Measurements from ENCODE around the gene TMEM88. TPM values are rescaled to one million over a fixed set of nuclear protein-coding genes. Genes with fewer than 3 reads are reported as not detected.

The TMEM88 gene
- total and polyA plus RNA-seq, 2 of the 8 experiments (the other 6 are each of a cell fraction or from before 2014, with no cell fraction given), result 0.69 to 8.8 TPM

GRCh38 chr17:7840441-7840840 lies 14.4 kb upstream of the TMEM88 start:
- POLR2A ChIA-PET (ENCODE audit: partially characterized antibody), result interaction anchor here (0.8 to 5.2 kb wide), 3 partner anchors 9 to 16 kb away, joined by 3 to 34 read pairs (median 5); partner anchors contain the start of genes NAA38 and TMEM88
- no peak overlapping the region for H3K4me3 ChIP-seq (ENCODE audit: extremely low read depth in 1 of 4, insufficient read depth in 2 of 4, low read depth in 3 of 4, low read length in 4 of 4)
- no peak overlapping the region for H4K5ac ChIP-seq (ENCODE audit: insufficient read length, low read depth, low read length)
- no peaks in the 10 kb centered on the region for H3K9me3 ChIP-seq (ENCODE audit: insufficient read depth in 2 of 2, low read depth in 1 of 2, low read length in 1 of 2)
- H3K27me3 ChIP-seq (replicated peaks in 1 of 4; ENCODE audit: control insufficient read depth in 3 of 4, extremely low read depth in 1 of 4, insufficient read depth in 3 of 4, low read length in 3 of 4), result peaks cover 18 to 51% (median 44%) of the 10 kb centered on the region in 4 experiments
- H3K36me3 ChIP-seq (ENCODE audit: control insufficient read depth in 2 of 4, insufficient read depth in 4 of 4, low read length in 3 of 4), result no peaks in the 10 kb centered on the region
- H4K20me1 ChIP-seq (replicated peaks in 1 of 2; ENCODE audit: control insufficient read depth in 1 of 2, insufficient read depth in 2 of 2, low read length in 2 of 2), result peaks cover 8 to 37% of the 10 kb centered on the region in 2 experiments
- H3K23ac ChIP-seq (ENCODE audit: insufficient read length), result no peak overlapping the region
- FAIRE-seq (no peak), DNase-seq (ENCODE audit: low read depth in 1 of 2, low spot score in 2 of 2) (no peak)
- H3K79me2 ChIP-seq (ENCODE audit: control insufficient read depth in 1 of 2, insufficient read depth in 2 of 2, low read length in 2 of 2), result no peaks in the 10 kb centered on the region
- no peak overlapping the region for H4K91ac ChIP-seq (replicated peaks; ENCODE audit: insufficient read length, low read length)
- no peak overlapping the region for H2BK12ac ChIP-seq (ENCODE audit: low read depth, low read length)
- no peak overlapping the region for H3K4ac ChIP-seq (replicated peaks; ENCODE audit: insufficient read length, low read depth, low read length)
- H2AK5ac ChIP-seq (ENCODE audit: low read depth, low read length), result no peak overlapping the region
- no peaks in the 10 kb centered on the region for H3K79me1 ChIP-seq (ENCODE audit: low read depth, low read length)
- no peak overlapping the region for H2BK120ac ChIP-seq (replicated peaks; ENCODE audit: low read depth, low read length)
- H3K4me2 ChIP-seq (ENCODE audit: insufficient read depth in 1 of 2, low read depth in 2 of 2, low read length in 2 of 2), result no peak overlapping the region; a peak in 1 of 4 replicates
- no peak overlapping the region for H2AFZ ChIP-seq (ENCODE audit: low read length)
- H3K14ac ChIP-seq (ENCODE audit: insufficient read length), result no peak overlapping the region
- CTCF ChIA-PET (ENCODE audit: partially characterized antibody), result interaction anchor here (0.6 to 5.0 kb wide), 7 partner anchors 10 to 741 kb away, joined by 3 to 25 read pairs (median 4); no protein-coding TSS in a partner anchor
- no peak overlapping the region for H3K27ac ChIP-seq (ENCODE audit: low read depth, low read length)
- H2BK5ac ChIP-seq (ENCODE audit: low read depth, low read length), result no peak overlapping the region
- H3K4me1 ChIP-seq (replicated peaks in 1 of 4; ENCODE audit: control insufficient read depth in 3 of 4, insufficient read depth in 4 of 4, low read length in 3 of 4), result peaks cover 10 to 37% (median 21%) of the 10 kb centered on the region in 4 experiments
- no peak overlapping the region for H2BK15ac ChIP-seq (ENCODE audit: low read length)
- H2BK20ac ChIP-seq (ENCODE audit: low read length), result no peak overlapping the region
- WGBS, 2 experiments (ENCODE audit: extremely low coverage in 1 of 2, insufficient coverage in 1 of 2, insufficient read length in 1 of 2, insufficient replicate concordance in 2 of 2, low coverage in 1 of 2, low lambda C conversion rate in 2 of 2, missing lambda C conversion rate in 1 of 2), result 83% methylated on average over 1 of the region's 1 CpG; no CpG with 5 or more reads in 1 of the 2 experiments
- no peak overlapping the region for H3K9ac ChIP-seq (replicated peaks in 1 of 4; ENCODE audit: extremely low read depth in 1 of 4, low read depth in 3 of 4, low read length in 3 of 4)
- no peak overlapping the region for H4K8ac ChIP-seq (ENCODE audit: extremely low read depth, insufficient read depth, low read length)
- H3K23me2 ChIP-seq (ENCODE audit: low read depth, low read length), result peaks cover 48% of the 10 kb centered on the region
- H3K18ac ChIP-seq (ENCODE audit: extremely low read depth, low read length), result no peak overlapping the region
- no peak overlapping the region for H3K56ac ChIP-seq (replicated peaks; ENCODE audit: insufficient read length, low read depth, low read length)
- TF ChIP-seq SIN3A (conservative IDR thresholded peaks at IDR 0.05 in 1 of 2, IDR thresholded peaks at IDR 0.05 in 1 of 2; ENCODE audit: low read depth in 1 of 2, low read length in 2 of 2) (no peak), MAFK (IDR thresholded peaks at IDR 0.05; ENCODE audit: low read depth, low read length) (no peak), CHD2 (IDR thresholded peaks at IDR 0.05; ENCODE audit: low read length) (no peak), HDAC2 (IDR thresholded peaks at IDR 0.05; ENCODE audit: borderline replicate concordance in 1 of 2, low read depth in 2 of 2, low read length in 2 of 2) (no peak), RBBP5 (IDR thresholded peaks at IDR 0.05; ENCODE audit: borderline replicate concordance, low read depth, low read length) (no peak)
